Esophagus squamous epithelium (tissue), 5 donors: ENCODE data around the gene CSF1R. TPM values are rescaled to one million over a fixed set of nuclear protein-coding genes. Genes with fewer than 3 reads are reported as not detected.

Source experiments
- DNase-seq: peaks from one replicate; lab custom pipeline; 2025; lab: John Stamatoyannopoulos, UW
- H3K27ac ChIP-seq, 4 donors: fragments of 200-600 bp; sonication (generic); one replicate each; pipeline ENCODE4 v1.5.1; 2016 to 2019; ENCODE audit warnings: mild to moderate bottlenecking in 1 of 4
- H3K27me3 ChIP-seq, 4 donors: fragments of 200-600 bp; sonication (generic); 1 replicate in 3 of 4; 2 replicates in 1 of 4; pipeline versions ENCODE4 v1.5.1 to v1.6.0; 2017 to 2021; ENCODE audit warnings: antibody characterized with exemption in 1 of 4
- H3K36me3 ChIP-seq, 3 donors: fragments of 200-600 bp; sonication (generic); one replicate each; pipeline ENCODE4 v1.5.1; 2016 to 2019
- H3K4me1 ChIP-seq, 3 donors: fragments of 200-600 bp; sonication (generic); one replicate each; pipeline ENCODE4 v1.5.1; 2017 to 2019
- H3K4me3 ChIP-seq, 4 donors: fragments of 200-600 bp; sonication (generic); 1 replicate in 3 of 4; 2 replicates in 1 of 4; pipeline ENCODE4 v1.5.1; 2016 to 2019; ENCODE audit warnings: mild to moderate bottlenecking in 2 of 4, moderate library complexity in 1 of 4
- H3K9me3 ChIP-seq, 3 donors: fragments of 200-600 bp; sonication (generic); one replicate each; pipeline ENCODE4 v1.5.1; 2016 to 2019
- POLR2A ChIP-seq, 4 donors: fragments of 450-650 bp; IDR thresholded peaks; one replicate each; pipeline ENCODE4 v1.6.1; 2017; ENCODE audit warnings: antibody characterized with exemption in 4 of 4, mild to moderate bottlenecking in 4 of 4, moderate library complexity in 3 of 4
- WGBS, 2 donors: methylation state at CpG; one replicate each; pipeline ENCODE4 v1.1.5; 2018; 5-methylcytosine and 5-hydroxymethylcytosine counted together
- intact Hi-C: fragments of 100-400 bp; cut with DNase I; formaldehyde crosslinking; loops from one replicate; pipeline ENCODE4 v1.15.0; 2022
- total RNA-seq, 4 donors: library from RNA; depleted of rRNA; stranded (reverse); fragments of >200 nt; gene quantifications; one replicate each; pipeline ENCODE4 v1.1.0, GENCODE V29; 2016
- TF ChIP-seq, protein P1 (sequence below), 6 experiments: fragments of 450-650 bp in 4 of 6; fragments of 200-600 bp in 2 of 6; sonication (generic) in 2 of 6; IDR thresholded peaks; one replicate each; pipeline ENCODE4 v1.5.1; 2016 to 2019; ENCODE audit warnings: antibody characterized with exemption in 6 of 6, mild to moderate bottlenecking in 4 of 6, moderate library complexity in 4 of 6
- donor health status: DM: yes; HTN: yes; CAD: no.

Gene CSF1R
- total RNA-seq, 4 donors from 2014 or later: 4.3 to 38.7 (median 15.1) TPM

DNA sequence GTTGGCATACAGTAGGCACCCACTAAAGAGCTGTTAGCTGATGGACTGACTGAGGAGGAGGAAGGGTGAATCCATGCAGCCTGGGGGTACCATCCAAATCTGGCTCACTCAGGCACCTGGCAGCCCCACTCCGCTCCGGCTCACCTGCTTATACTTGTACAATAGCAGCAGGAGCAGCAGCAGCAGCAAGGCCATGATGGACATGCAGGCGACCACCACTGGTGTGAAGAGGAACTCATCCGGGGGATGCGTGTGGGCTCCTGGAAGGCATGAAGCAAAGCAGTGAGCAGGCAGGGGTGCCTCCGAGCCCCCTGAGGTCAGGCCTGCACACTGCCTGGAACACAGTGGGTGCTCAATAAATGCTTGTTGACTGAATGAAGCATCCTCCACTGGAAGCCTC lies 18.3 kb downstream of the CSF1R start:
- WGBS, 2 donors: 96 to 100% methylated on average over 1 to 4 of the region's 6 CpGs
- no peaks in the 10 kb centered on the region for H3K36me3 ChIP-seq
- H3K27me3 ChIP-seq: peaks cover 0 to 13% (median 0%) of the 10 kb centered on the region in 4 donors
- H3K4me3 ChIP-seq: no peak overlapping the region
- H3K27ac ChIP-seq: no peak overlapping the region
- TF ChIP-seq, protein P1, sequence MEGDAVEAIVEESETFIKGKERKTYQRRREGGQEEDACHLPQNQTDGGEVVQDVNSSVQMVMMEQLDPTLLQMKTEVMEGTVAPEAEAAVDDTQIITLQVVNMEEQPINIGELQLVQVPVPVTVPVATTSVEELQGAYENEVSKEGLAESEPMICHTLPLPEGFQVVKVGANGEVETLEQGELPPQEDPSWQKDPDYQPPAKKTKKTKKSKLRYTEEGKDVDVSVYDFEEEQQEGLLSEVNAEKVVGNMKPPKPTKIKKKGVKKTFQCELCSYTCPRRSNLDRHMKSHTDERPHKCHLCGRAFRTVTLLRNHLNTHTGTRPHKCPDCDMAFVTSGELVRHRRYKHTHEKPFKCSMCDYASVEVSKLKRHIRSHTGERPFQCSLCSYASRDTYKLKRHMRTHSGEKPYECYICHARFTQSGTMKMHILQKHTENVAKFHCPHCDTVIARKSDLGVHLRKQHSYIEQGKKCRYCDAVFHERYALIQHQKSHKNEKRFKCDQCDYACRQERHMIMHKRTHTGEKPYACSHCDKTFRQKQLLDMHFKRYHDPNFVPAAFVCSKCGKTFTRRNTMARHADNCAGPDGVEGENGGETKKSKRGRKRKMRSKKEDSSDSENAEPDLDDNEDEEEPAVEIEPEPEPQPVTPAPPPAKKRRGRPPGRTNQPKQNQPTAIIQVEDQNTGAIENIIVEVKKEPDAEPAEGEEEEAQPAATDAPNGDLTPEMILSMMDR (IDR thresholded peaks at IDR 0.05): no peak
- TF ChIP-seq POLR2A (IDR thresholded peaks at IDR 0.05): no peak
- peaks cover 0 to 5% (median 0%) of the 10 kb centered on the region in 3 donors for H3K4me1 ChIP-seq
- no peaks in the 10 kb centered on the region for H3K9me3 ChIP-seq
- intact Hi-C loops: no loop called here
- no peak for DNase-seq

DNA sequence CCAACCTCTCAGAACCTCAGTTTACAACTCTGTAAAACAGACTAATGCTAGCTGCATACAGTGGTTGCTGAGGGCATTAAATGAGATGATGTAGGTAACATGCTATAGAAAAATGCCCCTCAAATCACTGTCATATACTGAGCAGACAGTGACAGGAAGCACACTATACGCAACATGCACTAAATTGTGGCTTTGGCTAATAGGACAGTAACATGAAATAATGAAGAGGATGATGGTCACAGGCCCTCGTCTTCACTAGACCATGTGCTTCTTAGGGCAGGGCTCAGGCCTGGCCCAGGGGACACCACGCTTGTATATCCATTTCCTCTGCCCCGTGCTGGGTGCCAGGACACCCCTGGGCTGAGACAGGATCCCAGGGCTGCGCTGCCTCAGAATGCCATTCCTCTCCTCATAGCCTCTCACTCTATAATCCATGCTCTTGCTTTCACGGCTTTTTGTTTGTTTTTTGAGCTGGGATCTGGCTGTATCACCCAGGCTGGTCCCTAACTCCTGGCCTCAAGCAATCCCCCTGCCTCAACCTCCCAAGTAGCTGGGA lies 18.9 kb downstream of the CSF1R start:
- 63 to 77% methylated on average over 6 of the region's 6 CpGs for WGBS, 2 donors
- TF ChIP-seq POLR2A (IDR thresholded peaks at IDR 0.05): no peak
- TF ChIP-seq, protein P1 (IDR thresholded peaks at IDR 0.05): no peak
- intact Hi-C loops: no loop called here
- H3K27ac ChIP-seq: no peak overlapping the region
- H3K36me3 ChIP-seq: no peaks in the 10 kb centered on the region
- peaks cover 0 to 5% (median 0%) of the 10 kb centered on the region in 3 donors for H3K4me1 ChIP-seq
- no peak overlapping the region for H3K4me3 ChIP-seq
- no peaks in the 10 kb centered on the region for H3K9me3 ChIP-seq
- no peak for DNase-seq
- peaks cover 0 to 13% (median 0%) of the 10 kb centered on the region in 4 donors for H3K27me3 ChIP-seq

DNA sequence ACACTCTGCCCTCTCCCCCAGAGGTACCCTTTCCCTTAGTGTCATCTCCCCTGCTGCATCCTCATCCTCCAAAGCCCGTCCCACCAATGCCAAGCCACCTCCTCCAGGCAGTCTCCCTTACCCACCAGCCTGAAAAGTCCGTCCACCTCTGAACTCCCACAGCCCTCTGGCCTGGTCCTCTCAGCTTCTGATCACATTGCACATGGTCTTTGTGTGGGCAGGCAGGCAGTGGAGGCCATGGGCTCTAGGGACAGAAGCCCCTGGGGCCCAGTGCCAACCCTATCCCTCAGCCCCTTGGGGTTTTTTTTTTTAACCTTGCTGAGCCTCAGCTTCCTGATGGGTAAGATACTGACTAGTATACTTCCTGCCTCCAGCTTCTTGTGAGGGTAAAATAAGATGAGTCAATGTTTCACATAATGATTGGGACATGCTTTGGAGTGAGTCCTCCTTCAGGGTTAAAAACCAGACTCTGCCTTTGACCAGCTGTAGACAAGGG lies 19.4 kb downstream of the CSF1R start:
- WGBS, 2 donors: 83 to 90% methylated on average over 2 of the region's 2 CpGs
- H3K4me3 ChIP-seq: no peak overlapping the region
- no peaks in the 10 kb centered on the region for H3K36me3 ChIP-seq
- peaks cover 0 to 13% (median 0%) of the 10 kb centered on the region in 4 donors for H3K27me3 ChIP-seq
- H3K9me3 ChIP-seq: no peaks in the 10 kb centered on the region
- DNase-seq: no peak
- peak overlapping the region in 1 of 4 donors; percentile 69 for H3K27ac ChIP-seq
- TF ChIP-seq, protein P1 (IDR thresholded peaks at IDR 0.05): no peak
- TF ChIP-seq POLR2A (IDR thresholded peaks at IDR 0.05): no peak
- H3K4me1 ChIP-seq: peaks cover 0 to 5% (median 0%) of the 10 kb centered on the region in 3 donors
- intact Hi-C loops: no loop called here

DNA sequence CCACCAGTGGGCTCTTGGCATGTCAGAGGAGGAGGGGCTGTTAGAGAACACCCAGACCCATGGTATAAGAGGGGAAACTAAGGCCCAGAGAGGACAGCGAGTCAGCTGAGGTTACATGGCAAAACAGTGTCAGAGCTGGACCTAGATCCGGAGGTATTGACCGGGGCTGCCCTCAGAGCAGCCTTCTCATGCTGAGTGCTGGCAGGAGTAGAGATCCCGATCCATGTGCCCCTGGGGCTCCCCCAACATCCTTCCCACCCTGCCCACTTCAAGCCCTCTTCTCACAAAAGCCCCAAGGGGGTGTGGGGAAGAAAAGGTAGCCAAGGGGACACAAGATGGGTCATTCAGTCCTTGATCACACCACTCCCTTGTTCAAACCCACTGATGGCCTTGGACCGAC lies 19.9 kb downstream of the CSF1R start:
- H3K4me3 ChIP-seq: no peak overlapping the region
- intact Hi-C loops: no loop called here
- H3K4me1 ChIP-seq: peaks cover 0 to 5% (median 0%) of the 10 kb centered on the region in 3 donors
- 88 to 94% methylated on average over 5 of the region's 5 CpGs for WGBS, 2 donors
- TF ChIP-seq, protein P1 (IDR thresholded peaks at IDR 0.05): no peak
- no peak for TF ChIP-seq POLR2A (IDR thresholded peaks at IDR 0.05)
- no peak for DNase-seq
- no peaks in the 10 kb centered on the region for H3K36me3 ChIP-seq
- peak overlapping the region in 1 of 4 donors; percentile 69 for H3K27ac ChIP-seq
- H3K27me3 ChIP-seq: peaks cover 0 to 13% (median 0%) of the 10 kb centered on the region in 4 donors
- no peaks in the 10 kb centered on the region for H3K9me3 ChIP-seq

DNA sequence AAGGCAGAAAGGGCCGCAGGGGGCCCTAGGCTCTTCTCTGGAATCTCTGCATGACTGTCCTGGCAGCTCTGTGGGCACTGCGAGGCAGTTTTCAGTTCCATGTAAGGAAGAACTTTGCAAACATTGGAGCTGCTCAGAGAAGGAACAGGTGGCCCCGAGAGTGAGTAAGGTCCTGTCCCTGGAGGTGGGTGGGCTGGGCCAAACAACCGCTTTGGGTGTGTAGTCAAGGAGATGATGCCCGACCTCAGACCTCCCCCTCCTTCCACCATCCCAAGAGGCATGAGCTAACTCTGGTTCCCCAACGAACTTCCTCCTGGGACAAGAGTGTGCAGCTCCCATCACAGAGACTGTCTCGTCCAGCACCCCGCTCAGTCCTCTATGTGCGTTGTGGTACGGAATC lies 20.5 kb downstream of the CSF1R start:
- no peak for TF ChIP-seq POLR2A (IDR thresholded peaks at IDR 0.05)
- TF ChIP-seq, protein P1 (IDR thresholded peaks at IDR 0.05): no peak
- Histone ChIP-seq H3K36me3 (no peaks in the 10 kb centered on the region), H3K9me3 (no peaks in the 10 kb centered on the region), H3K4me1 (peaks cover 0 to 5% (median 0%) of the 10 kb centered on the region in 3 donors), H3K27ac (peak overlapping the region in 1 of 4 donors; percentile 69), H3K27me3 (peaks cover 0 to 13% (median 0%) of the 10 kb centered on the region in 4 donors), H3K4me3 (no peak overlapping the region)
- 40 to 60% methylated on average over 4 to 7 of the region's 10 CpGs for WGBS, 2 donors
- intact Hi-C loops: no loop called here
- no peak for DNase-seq
